SK-N-SH treated with all-trans-retinoic acid at 6 μM for 48 hours (cell line): ENCODE data around the gene FSTL1.

Experiments
- ATAC-seq: fragments of 200-7000 bp; cut with Tn5 transposase; 3 replicates; pipeline ENCODE4 v1.9.1; 2020; ENCODE audit warnings: mild to moderate bottlenecking, moderate library complexity
- ARNTL ChIP-seq: fragments of 450-650 bp; formaldehyde crosslinking; IDR thresholded peaks from 2 replicates; pipeline ENCODE4 v1.5.0; 2020; ENCODE audit warnings: low read depth, mild to moderate bottlenecking, moderate library complexity, borderline replicate concordance
- CREB5 ChIP-seq: fragments of 250-450 bp; sonication (Bioruptor Pico); IDR thresholded peaks from 2 replicates; pipeline ENCODE4 v1.5.1; 2020; ENCODE audit warnings: low read depth, mild to moderate bottlenecking, moderate library complexity
- ESRRG ChIP-seq: fragments of 250-450 bp; sonication (Bioruptor Pico); IDR thresholded peaks from 2 replicates; pipeline ENCODE4 v1.6.1; 2021; ENCODE audit warnings: mild to moderate bottlenecking
- GLIS3 ChIP-seq: fragments of 250-450 bp; sonication (Bioruptor Pico); IDR thresholded peaks from 2 replicates; pipeline ENCODE4 v1.5.0; 2020; ENCODE audit warnings: mild to moderate bottlenecking, moderate library complexity
- ISL1 ChIP-seq: fragments of 250-450 bp; sonication (Bioruptor Pico); IDR thresholded peaks from 2 replicates; pipeline ENCODE4 v2.1.2; 2022; ENCODE audit warnings: mild to moderate bottlenecking, moderate library complexity
- OSR1 ChIP-seq: fragments of 250-450 bp; sonication (Bioruptor Pico); IDR thresholded peaks from 2 replicates; pipeline ENCODE4 v1.8.0; 2022; ENCODE audit warnings: moderate library complexity, mild to moderate bottlenecking, inconsistent platforms
- PATZ1 ChIP-seq: fragments of 250-450 bp; sonication (Bioruptor Pico); IDR thresholded peaks from 2 replicates; pipeline ENCODE4 v1.8.0; 2020; ENCODE audit warnings: mild to moderate bottlenecking, moderate library complexity, borderline replicate concordance
- POU6F1 ChIP-seq: fragments of 250-450 bp; sonication (Bioruptor Pico); IDR thresholded peaks from 2 replicates; pipeline ENCODE4 v1.8.0; 2021; ENCODE audit warnings: low read depth, mild to moderate bottlenecking, moderate library complexity, borderline replicate concordance
- RARB ChIP-seq: fragments of 250-450 bp; sonication (Bioruptor Pico); IDR thresholded peaks from 2 replicates; pipeline ENCODE4 v1.8.0; 2021; ENCODE audit warnings: mild to moderate bottlenecking, moderate library complexity
- SNAI2 ChIP-seq: fragments of 250-450 bp; sonication (Bioruptor Pico); IDR thresholded peaks from 2 replicates; pipeline ENCODE4 v1.5.0; 2020; ENCODE audit warnings: mild to moderate bottlenecking, moderate library complexity
- TCF4 ChIP-seq: fragments of 250-450 bp; sonication (Bioruptor Pico); IDR thresholded peaks from 2 replicates; pipeline ENCODE4 v1.8.0; 2021; ENCODE audit warnings: mild to moderate bottlenecking, moderate library complexity, borderline replicate concordance
- TSHZ2 ChIP-seq: fragments of 250-450 bp; sonication (Bioruptor Pico); IDR thresholded peaks from 2 replicates; pipeline ENCODE4 v1.5.0; 2020; ENCODE audit warnings: mild to moderate bottlenecking, moderate library complexity
- ZFP3 ChIP-seq: fragments of 250-450 bp; sonication (Bioruptor Pico); IDR thresholded peaks from 2 replicates; pipeline ENCODE4 v1.5.0; 2020; ENCODE audit warnings: mild to moderate bottlenecking, moderate library complexity
- ZFP30 ChIP-seq: fragments of 450-650 bp; formaldehyde crosslinking; IDR thresholded peaks from 2 replicates; pipeline ENCODE4 v1.5.0; 2022; ENCODE audit warnings: mild to moderate bottlenecking, moderate library complexity
- ZNF565 ChIP-seq: fragments of 450-650 bp; formaldehyde crosslinking; conservative IDR thresholded peaks from 2 replicates; pipeline ENCODE4 v1.5.0; 2020; ENCODE audit warnings: low read depth, mild to moderate bottlenecking, moderate library complexity
- ZNF70 ChIP-seq: fragments of 450-650 bp; formaldehyde crosslinking; IDR thresholded peaks from 2 replicates; pipeline ENCODE4 v1.5.0; 2020; ENCODE audit warnings: mild to moderate bottlenecking, moderate library complexity

Gene FSTL1

GRCh38 chr3:120370463-120370862 is 80.3 kb downstream of the FSTL1 start:
- no peak for ATAC-seq
- TF ChIP-seq POU6F1 (CRISPR knock-in tag), result no peak
- TF ChIP-seq GLIS3 (CRISPR knock-in tag), result no peak
- no peak for TF ChIP-seq ISL1 (CRISPR knock-in tag)
- no peak for TF ChIP-seq ARNTL (CRISPR knock-in tag)
- no peak for TF ChIP-seq TSHZ2 (CRISPR knock-in tag)
- no peak for TF ChIP-seq RARB (CRISPR knock-in tag)
- no peak for TF ChIP-seq CREB5

- TF ChIP-seq TCF4 (CRISPR knock-in tag) (no peak), GLIS3 (CRISPR knock-in tag) (no peak), ZFP30 (CRISPR knock-in tag) (no peak), CREB5 (no peak), ZNF565 (CRISPR knock-in tag) (no peak), ZNF70 (no peak)
- no peak for ATAC-seq
Measured at GRCh38 chr3:120369037-120369467, 81.7 kb downstream of the FSTL1 start.

GRCh38 chr3:120368172-120368571 is 82.6 kb downstream of the FSTL1 start:
- no peak for ATAC-seq
- TF ChIP-seq PATZ1 (CRISPR knock-in tag) (no peak), TSHZ2 (CRISPR knock-in tag) (no peak), ZNF565 (CRISPR knock-in tag) (no peak), ZFP3 (CRISPR knock-in tag) (no peak), ARNTL (CRISPR knock-in tag) (no peak), GLIS3 (CRISPR knock-in tag) (no peak), ESRRG (no peak), SNAI2 (CRISPR knock-in tag) (no peak), POU6F1 (CRISPR knock-in tag) (no peak), OSR1 (CRISPR knock-in tag) (no peak), ZFP30 (CRISPR knock-in tag) (no peak)
